AG10803 (cell line): ENCODE data around the gene HOXD11.

ENCODE experiments used
- DNase-seq: peaks from one replicate; pipeline ENCODE4 v3.0.0; 2010; ENCODE audit warnings: low read depth
- H3K4me3 ChIP-seq: 2 replicates; pipeline ENCODE4 v1.5.1; 2011; ENCODE audit warnings: mild to moderate bottlenecking, low read length, control low read depth
- CTCF ChIP-seq: conservative IDR thresholded peaks from 2 replicates; pipeline ENCODE4 v1.5.1; 2011; ENCODE audit warnings: mild to moderate bottlenecking, low read length, control low read depth, inconsistent platforms

HOXD11 gene

GRCh38 chr2:176071330-176072291, 35.5 kb upstream of the HOXD11 start:
- no peak overlapping the region for H3K4me3 ChIP-seq

GRCh38 chr2:176072292-176072669, 34.8 kb upstream of the HOXD11 start:
- H3K4me3 ChIP-seq, result no peak overlapping the region
- DNase-seq, result no peak
- TF ChIP-seq CTCF, result no peak

More at GRCh38 chr2:176071330-176072291, 35.5 kb upstream of the HOXD11 start:
- no peak for TF ChIP-seq CTCF
- no peak for DNase-seq

GRCh38 chr2:176072951-176073904, 33.9 kb upstream of the HOXD11 start:
- no peak for TF ChIP-seq CTCF
- no peak overlapping the region for H3K4me3 ChIP-seq
- DNase-seq, result no peak

GRCh38 chr2:176074919-176075425, 32.1 kb upstream of the HOXD11 start:
- no peak overlapping the region for H3K4me3 ChIP-seq
- no peak for TF ChIP-seq CTCF
- DNase-seq, result no peak

- no peak overlapping the region for H3K4me3 ChIP-seq
- TF ChIP-seq CTCF, result no peak
- DNase-seq, result no peak
These were observed 31.6 kb upstream of the HOXD11 start for GRCh38 chr2:176075481-176075880.

GRCh38 chr2:176076063-176076462, 31.0 kb upstream of the HOXD11 start:
- no peak for TF ChIP-seq CTCF

More at GRCh38 chr2:176076063-176076462, 31.0 kb upstream of the HOXD11 start:
- DNase-seq, result no peak
- no peak overlapping the region for H3K4me3 ChIP-seq
